Activated CD4-positive, alpha-beta T cell treated with anti-CD3 and anti-CD28 coated beads for 4 hours (primary cell): Measurements from ENCODE around the gene RIPOR2.

Experiments
- DNase-seq, 2 donors: peaks; one replicate each; pipeline ENCODE4 v3.0.0-alpha.2; 2020

Gene RIPOR2

GRCh38 chr6:24874776-24875533, 60.8 kb downstream of the RIPOR2 start:
- no peak for DNase-seq

- DNase-seq, result no peak
These were observed 61.6 kb downstream of the RIPOR2 start for GRCh38 chr6:24874128-24874527.

DNA sequence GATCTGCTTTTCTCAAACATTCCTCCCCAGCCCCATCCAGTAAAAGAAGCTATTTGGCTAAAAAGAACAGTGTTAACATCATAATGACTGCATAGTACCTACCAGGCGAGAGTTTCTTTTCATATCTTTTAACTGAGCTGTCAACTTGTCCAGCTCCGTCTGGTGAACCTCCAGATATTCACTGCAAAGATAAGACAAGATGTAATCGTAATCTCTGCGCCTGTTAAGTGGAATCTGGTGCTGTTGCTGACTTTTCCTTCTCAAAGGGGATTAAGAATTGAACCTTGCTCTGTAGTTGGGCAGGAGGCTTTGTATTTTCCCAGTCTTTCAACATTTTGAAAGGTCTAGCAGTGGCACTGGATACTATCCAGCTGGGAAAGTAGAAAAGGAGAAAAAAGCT, 63.0 kb downstream of the RIPOR2 start:
- no peak for DNase-seq

GRCh38 chr6:24868765-24869164, 67.0 kb downstream of the RIPOR2 start:
- DNase-seq, result no peak

GRCh38 chr6:24867104-24867703, 68.6 kb downstream of the RIPOR2 start:
- DNase-seq, result no peak

DNA sequence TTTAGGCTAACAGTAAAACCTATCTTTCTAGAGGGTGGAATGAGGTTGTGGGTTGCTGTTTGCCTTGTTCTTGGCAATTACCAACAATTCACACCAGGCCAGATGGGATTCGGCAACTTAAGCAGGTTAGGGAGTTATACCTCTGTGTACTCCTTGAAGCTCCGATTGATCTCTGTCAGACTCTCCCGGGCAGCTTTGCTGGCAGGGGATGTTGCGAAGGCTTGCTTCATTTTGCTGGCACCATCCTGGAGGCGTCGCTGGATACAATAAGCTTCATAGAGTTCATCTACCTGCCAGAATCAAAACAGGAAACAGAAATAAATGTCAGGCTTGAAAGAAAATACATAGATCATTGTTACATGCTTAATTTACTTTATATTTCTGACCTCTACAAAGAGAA, 70.6 kb downstream of the RIPOR2 start:
- DNase-seq, result no peak

- no peak for DNase-seq
These were observed 71.4 kb downstream of the RIPOR2 start for GRCh38 chr6:24864343-24864742.

GRCh38 chr6:24861934-24862333, 73.8 kb downstream of the RIPOR2 start:
- DNase-seq, result no peak

GRCh38 chr6:24859608-24860200, 76.1 kb downstream of the RIPOR2 start:
- DNase-seq, result no peak

- peak; percentile 48 to 52 for DNase-seq
These were observed 76.6 kb downstream of the RIPOR2 start for GRCh38 chr6:24859132-24859531.

DNA sequence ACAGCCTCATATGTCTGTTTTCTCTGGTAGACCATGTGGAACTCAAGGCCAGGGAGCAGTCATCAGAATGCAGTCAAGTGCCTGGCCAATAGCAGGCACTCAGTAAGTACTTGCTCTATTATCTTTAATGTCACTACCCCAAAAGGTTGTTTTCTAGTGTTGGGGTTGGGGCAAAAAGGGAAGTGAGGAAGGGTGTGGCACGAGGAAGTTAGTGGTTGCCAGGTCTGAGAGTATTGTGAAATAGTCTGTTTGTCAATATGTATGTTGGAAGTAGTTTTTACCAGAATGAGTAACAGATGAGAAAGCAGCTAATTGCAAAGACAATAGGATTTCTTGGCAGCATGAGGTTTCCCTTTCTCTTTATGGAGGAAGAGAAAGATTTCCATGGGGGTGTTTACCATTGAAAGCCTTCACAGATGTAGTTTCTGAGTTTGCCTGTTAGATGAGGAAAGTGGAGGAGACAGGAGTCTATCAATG, 77.5 kb downstream of the RIPOR2 start:
- peak in 1 of 2 donors; percentile 24 for DNase-seq

- DNase-seq, result peak in 1 of 2 donors; percentile 14
These were observed 78.7 kb downstream of the RIPOR2 start for GRCh38 chr6:24856901-24857670.

DNA sequence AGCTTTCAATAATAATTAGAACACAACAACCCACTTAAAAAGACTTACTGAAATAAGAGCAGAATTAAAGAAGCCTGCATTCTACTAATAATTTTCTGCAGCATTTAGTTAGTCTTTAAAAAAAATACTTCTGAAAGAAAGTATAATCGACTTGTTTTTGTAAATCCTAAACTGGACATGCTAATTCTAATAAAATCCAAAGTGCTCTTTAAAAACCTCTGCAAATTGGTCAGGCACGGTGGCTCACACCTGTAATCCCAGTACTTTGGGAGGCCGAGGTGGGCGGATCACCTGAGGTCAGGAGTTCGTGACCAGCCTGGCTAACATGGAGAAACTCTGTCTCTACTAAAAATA, 79.5 kb downstream of the RIPOR2 start:
- no peak for DNase-seq

DNA sequence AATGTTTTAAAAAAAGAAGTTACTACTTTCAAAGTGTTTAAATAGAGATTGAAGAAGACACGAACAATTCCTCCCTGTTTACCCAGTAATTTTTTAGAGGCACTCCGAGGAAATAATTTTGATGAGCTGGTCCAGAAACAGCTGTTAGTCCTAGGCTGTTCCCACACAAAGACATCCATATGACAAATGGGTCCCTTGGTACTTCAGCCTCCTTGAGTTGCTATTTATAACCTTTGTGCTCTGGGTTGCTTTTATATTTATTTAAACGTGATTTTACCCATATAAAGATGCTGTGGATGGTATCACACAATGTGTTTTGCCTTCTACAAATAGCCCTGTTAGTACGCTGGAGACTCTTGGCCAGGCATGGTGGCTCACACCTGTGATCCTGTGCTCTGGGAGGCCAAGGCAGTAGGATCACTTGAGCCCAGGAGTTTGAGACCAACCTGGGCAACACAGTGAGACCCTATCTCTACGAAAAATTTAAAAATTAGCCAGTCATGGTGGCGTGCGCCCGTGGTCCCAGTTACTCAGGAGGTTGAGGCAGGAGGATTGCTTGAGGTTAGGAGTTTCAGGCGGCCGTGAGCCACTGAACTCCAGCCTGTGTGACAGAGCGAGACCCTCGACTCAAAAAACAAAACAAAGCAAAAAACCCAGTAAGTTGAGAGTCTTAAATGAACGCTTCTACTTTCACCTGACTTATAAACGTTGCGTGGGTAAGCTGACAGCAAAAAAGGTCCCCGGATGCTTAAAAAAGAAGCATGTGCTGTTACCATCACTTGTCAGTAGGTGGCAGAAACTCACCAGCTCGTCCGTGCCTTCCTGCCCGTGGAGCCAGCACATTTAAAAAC, 80.1 kb downstream of the RIPOR2 start:
- peak; percentile 69 to 74 for DNase-seq

GRCh38 chr6:24854077-24854666, 81.6 kb downstream of the RIPOR2 start:
- DNase-seq, result no peak

DNA sequence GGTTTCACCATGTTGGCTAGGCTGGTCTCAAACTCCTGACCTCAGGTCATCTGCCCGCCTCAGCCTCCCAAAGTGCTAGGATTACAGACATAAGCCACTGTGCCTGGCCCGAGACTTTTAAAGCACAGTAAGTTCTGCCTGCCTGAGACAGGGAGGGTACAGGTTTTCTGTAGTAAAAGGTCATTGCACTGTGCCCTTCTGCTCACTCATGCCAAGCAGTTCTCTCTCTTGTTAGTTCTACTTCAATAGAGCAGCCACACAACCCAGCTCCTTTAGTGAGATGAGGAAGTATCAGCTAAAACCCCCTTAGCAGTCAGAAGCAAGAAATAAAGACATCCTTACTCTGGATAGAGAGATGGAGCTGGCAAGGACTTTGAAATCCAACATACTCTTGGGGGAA, 84.7 kb downstream of the RIPOR2 start:
- no peak for DNase-seq

DNA sequence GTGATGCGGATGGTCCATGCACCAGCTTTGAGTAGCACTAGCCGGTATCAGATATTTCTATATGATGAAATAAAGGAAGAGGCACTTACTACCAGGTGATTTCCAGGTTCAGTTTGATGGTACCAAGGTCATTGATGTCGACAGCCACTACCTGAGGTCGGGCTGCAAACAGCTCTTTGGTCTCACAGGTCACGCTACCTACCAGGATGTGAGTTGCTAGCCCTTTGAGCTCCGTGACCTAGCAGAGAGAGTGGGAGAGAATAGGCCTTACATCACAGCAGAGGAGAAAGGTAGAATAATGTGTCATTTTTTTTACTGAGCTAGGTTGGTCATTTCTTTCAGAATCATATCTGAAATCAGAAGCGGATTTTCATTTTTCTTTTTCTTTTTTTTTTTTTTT, 86.0 kb downstream of the RIPOR2 start:
- no peak for DNase-seq

- no peak for DNase-seq
These were observed 87.3 kb downstream of the RIPOR2 start for GRCh38 chr6:24848461-24848860.

GRCh38 chr6:24847402-24847801, 88.4 kb downstream of the RIPOR2 start:
- no peak for DNase-seq

DNA sequence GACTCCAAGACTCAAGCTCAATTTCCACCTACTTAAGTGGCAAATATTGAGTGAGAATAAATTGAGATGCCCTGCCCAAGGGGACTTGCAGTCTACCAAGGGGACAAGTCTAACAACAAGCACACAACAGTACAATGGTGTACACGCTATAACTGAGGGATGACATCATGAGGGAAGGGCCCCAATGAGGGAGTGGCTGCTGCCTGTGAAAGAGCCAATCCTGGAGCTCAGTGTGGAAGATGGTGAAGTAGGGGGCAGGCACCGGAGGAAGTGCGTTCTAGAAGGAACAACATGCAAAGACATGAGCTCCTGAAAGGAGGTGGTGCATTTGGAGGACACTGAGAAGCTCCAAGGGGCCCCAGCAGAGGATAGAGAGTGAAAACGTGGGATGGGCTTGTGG, 90.2 kb downstream of the RIPOR2 start:
- DNase-seq, result no peak

DNA sequence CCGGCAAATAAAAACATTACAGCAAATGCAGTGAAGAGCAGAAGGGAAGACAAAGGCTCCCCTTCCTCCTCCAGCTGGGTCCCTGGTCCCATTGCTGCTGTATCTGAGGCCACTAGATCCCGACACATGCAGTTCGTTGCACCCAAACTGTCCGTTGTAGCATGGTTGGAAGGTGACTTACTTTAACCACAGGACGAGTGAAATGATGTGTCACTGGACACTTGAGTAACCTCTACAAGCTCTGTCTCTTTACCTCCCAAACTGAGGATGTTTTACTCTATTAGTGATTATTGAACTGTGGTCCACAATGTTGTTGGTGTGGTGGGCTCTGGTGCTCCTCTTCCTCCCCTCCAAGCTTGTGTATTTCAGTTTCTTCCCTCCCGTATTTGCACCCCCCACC, 90.9 kb downstream of the RIPOR2 start:
- DNase-seq, result no peak

DNA sequence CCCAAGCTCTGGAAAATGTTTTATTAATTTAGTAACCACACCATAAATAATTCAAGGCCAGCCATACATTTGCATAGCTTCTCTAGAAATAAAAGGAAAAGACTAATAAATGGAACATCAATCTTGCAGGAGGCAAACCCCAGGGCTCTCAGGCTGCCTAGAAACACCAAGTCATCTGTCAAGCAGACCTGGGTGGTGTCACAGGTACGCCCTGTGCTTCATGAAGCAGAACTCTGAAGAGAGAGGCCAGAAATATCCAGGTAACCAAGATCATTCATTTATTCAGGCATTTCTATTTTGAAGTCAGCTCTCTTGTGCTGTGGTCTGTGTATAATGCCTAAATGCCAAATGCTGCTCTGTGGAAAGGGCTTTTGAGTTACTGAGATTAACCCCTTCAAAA, 91.7 kb downstream of the RIPOR2 start:
- no peak for DNase-seq
